Vagina (tissue), 2 donors: ENCODE measurements around the gene HOXB2.

ENCODE experiments used
- POLR2AphosphoS5 ChIP-seq, 2 donors: sonication (generic); formaldehyde crosslinking; IDR thresholded peaks; one replicate each; pipeline ENCODE4 v1.9.0; 2017; ENCODE audit warnings: antibody characterized with exemption in 2 of 2, mild to moderate bottlenecking in 2 of 2, low read depth in 1 of 2; ENCODE audit not compliant: insufficient read depth in 1 of 2
- TF ChIP-seq, protein P1 (sequence below), 3 experiments: fragments of 450-650 bp in 2 of 3; fragments of 200-600 bp in 1 of 3; sonication (generic) in 1 of 3; IDR thresholded peaks; one replicate each; pipeline ENCODE4 v1.5.1; 2017 to 2019; ENCODE audit warnings: antibody characterized with exemption in 3 of 3, mild to moderate bottlenecking in 2 of 3, moderate library complexity in 2 of 3

DNA sequence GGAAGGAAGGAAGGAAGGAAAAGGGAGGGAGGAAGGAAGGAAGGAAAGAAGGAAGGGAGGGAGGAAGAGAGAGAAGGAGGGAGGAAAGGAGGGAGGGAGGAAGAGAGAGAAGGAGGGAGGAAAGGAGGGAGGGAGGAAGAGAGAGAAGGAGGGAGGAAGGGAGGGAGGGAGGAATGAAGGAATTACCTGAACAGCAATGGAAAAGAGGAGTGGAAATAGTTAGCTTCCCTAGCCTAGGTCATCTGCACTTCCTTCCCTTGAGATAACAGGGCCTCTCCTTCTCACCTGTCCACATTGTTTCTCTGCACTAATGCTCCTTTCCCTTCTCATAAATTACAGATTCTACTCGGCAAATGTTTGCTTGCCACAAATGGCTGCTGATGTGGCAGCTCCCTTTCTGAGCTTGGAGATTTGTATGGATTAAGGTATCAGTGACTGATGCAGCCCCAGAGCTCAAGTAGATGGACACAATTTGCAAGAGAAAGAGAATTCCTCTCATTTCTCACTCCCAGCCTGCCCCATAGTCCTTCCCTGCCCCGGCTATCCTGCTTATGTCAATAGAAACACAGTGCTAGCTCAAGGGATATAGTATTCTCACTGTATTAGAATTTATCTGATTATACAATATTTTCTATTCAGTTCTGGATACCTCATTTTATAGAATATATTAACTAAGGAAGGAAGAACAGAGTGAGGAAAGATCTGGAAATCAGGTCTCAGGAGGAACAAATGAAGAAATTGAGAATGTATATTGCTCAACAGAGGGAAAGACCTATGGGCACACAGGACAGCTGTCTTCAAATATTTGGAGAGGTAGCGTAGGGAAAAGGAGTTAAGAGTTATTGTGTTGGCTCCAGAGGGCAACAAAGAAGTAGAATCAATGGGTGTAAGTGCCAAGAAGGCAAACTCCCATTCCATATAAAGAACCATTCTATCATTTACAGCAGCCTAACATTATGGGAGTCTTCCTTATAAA, 28.7 kb downstream of the HOXB2 start:
- no peak for TF ChIP-seq POLR2AphosphoS5 (IDR thresholded peaks at IDR 0.05; ENCODE audit: insufficient read depth in 1 of 2, low read depth in 1 of 2)
- TF ChIP-seq, protein P1, sequence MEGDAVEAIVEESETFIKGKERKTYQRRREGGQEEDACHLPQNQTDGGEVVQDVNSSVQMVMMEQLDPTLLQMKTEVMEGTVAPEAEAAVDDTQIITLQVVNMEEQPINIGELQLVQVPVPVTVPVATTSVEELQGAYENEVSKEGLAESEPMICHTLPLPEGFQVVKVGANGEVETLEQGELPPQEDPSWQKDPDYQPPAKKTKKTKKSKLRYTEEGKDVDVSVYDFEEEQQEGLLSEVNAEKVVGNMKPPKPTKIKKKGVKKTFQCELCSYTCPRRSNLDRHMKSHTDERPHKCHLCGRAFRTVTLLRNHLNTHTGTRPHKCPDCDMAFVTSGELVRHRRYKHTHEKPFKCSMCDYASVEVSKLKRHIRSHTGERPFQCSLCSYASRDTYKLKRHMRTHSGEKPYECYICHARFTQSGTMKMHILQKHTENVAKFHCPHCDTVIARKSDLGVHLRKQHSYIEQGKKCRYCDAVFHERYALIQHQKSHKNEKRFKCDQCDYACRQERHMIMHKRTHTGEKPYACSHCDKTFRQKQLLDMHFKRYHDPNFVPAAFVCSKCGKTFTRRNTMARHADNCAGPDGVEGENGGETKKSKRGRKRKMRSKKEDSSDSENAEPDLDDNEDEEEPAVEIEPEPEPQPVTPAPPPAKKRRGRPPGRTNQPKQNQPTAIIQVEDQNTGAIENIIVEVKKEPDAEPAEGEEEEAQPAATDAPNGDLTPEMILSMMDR (IDR thresholded peaks at IDR 0.05), result no peak
